GM12874 (cell line): ENCODE data around the gene CLIC5.

Source experiments
- CTCF ChIP-seq: IDR thresholded peaks from 2 replicates; pipeline ENCODE4 v1.5.1; 2011; ENCODE audit warnings: low read depth, mild to moderate bottlenecking, control low read depth, low read length, moderate library complexity; ENCODE audit not compliant: insufficient read depth

Gene CLIC5

DNA sequence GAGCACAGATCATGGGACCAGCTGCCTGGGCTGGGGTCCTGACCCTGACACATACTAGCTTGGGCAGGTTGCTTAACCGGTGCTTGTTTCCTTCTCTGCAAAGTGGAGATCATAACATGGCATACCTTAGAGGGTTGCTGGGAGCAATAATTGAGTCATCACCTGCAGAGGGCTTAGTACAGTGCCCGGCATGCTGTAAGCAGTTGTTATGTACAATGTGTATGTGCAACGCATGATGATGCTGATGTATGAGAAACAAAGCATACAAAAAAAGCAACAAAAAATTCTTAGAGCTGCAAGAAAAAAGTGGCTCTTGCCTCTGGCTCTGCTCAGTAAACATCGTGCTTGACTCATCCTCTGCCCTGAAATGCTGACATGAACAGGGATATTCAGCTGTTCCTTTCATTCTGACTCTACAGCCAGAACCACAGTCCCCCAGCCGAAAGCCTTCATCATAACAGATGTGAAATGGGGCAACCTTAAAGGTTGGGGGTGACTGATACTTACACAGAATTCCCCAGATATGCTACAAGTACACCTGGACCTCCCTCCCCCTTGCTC is 91.7 kb downstream of the CLIC5 start:
- TF ChIP-seq CTCF: no peak

- peak; percentile 78 for TF ChIP-seq CTCF
Measured at GRCh38 chr6:45922728-45923351, 92.8 kb downstream of the CLIC5 start.

GRCh38 chr6:45921691-45922281 is 93.9 kb downstream of the CLIC5 start:
- TF ChIP-seq CTCF: no peak

GRCh38 chr6:45920819-45921511 is 94.7 kb downstream of the CLIC5 start:
- no peak for TF ChIP-seq CTCF

- TF ChIP-seq CTCF: no peak
Measured at GRCh38 chr6:45917439-45917838, 98.2 kb downstream of the CLIC5 start.

DNA sequence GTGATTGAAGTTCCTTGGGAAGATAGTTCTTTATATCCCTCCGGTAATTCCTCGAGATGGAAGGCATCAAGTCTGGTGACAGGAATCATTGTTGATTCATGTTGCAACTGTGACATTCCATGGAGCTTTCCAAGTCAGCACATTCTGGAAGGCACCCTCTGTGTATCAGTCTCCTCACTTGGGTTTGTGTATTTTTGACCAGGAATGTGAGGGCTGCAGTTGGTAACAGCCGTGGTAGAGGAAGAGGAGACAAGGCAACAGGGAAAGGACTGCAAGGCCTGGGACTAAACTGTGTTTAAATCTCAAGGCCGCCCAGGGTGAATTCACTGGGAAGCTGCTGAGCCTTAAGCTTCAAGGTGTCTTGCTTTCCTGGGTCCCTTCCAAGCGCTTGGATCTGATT is 99.0 kb downstream of the CLIC5 start:
- no peak for TF ChIP-seq CTCF

DNA sequence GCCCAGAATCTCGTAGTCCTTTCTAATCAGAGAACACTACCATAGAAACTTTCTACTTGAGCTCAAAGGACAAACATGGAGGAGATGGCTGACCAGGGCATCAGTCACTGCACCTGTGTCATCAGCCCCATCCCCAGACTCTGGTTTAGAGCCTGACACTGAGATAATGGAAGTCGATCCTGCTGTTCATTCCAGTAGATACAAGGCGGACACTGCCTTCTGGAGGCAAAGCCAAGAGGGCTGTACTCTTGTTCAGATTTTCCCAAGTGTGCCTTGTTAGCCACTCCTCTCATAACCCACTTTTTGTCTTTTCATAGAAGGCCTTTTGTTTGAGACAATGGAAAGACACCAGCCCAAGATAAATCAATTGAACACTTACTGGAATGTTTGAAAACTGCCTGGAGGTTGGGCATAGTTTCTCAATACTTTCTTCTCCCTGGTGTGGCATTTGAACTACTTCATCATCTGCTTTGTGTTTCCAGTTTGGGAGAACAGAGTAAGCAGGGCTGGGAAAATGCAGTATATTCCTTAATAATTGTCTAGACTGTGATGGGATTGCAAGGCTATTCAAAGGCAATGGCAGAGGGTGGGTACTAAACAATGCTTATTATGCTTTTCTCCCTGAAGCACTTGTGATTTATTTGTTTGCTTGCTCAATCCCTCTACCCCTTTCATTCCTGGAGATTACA is 99.7 kb downstream of the CLIC5 start:
- no peak for TF ChIP-seq CTCF
